Measurements from ENCODE around the gene SPEG. TPM values are rescaled to one million over a fixed set of nuclear protein-coding genes. Genes with fewer than 3 reads are reported as not detected.

The SPEG gene
- total and polyA plus RNA-seq, 2 experiments from 2014 or later = 12.6 to 32.4 TPM

GRCh38 chr2:219493086-219493485, 58.4 kb downstream of the SPEG start:
- Histone ChIP-seq H3K4me2 (no peak overlapping the region), H3K4me1 (ENCODE audit: insufficient read depth) (peaks cover 21% of the 10 kb centered on the region), H3K27ac (ENCODE audit: low read depth) (no peak overlapping the region), H3F3A (replicated peaks; ENCODE audit: low read depth) (peaks cover 15% of the 10 kb centered on the region), H4K20me1 (replicated peaks; ENCODE audit: insufficient read depth) (no peaks in the 10 kb centered on the region), H3K4me3 (no peak overlapping the region), H3K36me3 (ENCODE audit: insufficient read depth) (no peaks in the 10 kb centered on the region), H3K79me2 (replicated peaks; ENCODE audit: insufficient read depth) (no peaks in the 10 kb centered on the region), H3K9me2 (ENCODE audit: insufficient read depth) (no peaks in the 10 kb centered on the region), H3K27me3 (ENCODE audit: insufficient read depth) (peaks cover 53% of the 10 kb centered on the region), H2AFZ (no peak overlapping the region)
- peaks cover 49% of the 10 kb centered on the region for H3K27me3 Mint-ChIP-seq (ENCODE audit: insufficient read depth, low read depth, poor library complexity)
- H3K4me3 Mint-ChIP-seq = no peak overlapping the region; the same call in 2 of the 3 replicates
- no peak for DNase-seq (ENCODE audit: low spot score)
- H3K9me3 Mint-ChIP-seq = no peaks in the 10 kb centered on the region; the same call in 2 of the 3 replicates
- peaks cover 27% of the 10 kb centered on the region for H3K4me1 Mint-ChIP-seq
- H3K36me3 Mint-ChIP-seq (ENCODE audit: low read depth) = no peaks in the 10 kb centered on the region; the same call in 2 of the 3 replicates
- H3K27ac Mint-ChIP-seq = no peak overlapping the region
- no peak for TF ChIP-seq ZNF114 (CRISPR knock-in tag; IDR thresholded peaks at IDR 0.05)
- TF ChIP-seq NANOG (IDR thresholded peaks at IDR 0.05; ENCODE audit: borderline replicate concordance) = no peak
- no peak for TF ChIP-seq ZNF331 (CRISPR knock-in tag; IDR thresholded peaks at IDR 0.05; ENCODE audit: low read depth)
- TF ChIP-seq CTCF (conservative IDR thresholded peaks at IDR 0.05; ENCODE audit: low read depth in 2 of 2) = no peak
- no peak for TF ChIP-seq ETS1 (IDR thresholded peaks at IDR 0.05)
- TF ChIP-seq JUNB (IDR thresholded peaks at IDR 0.05; ENCODE audit: unreplicated experiment) = no peak
- TF ChIP-seq EZH2 (IDR thresholded peaks at IDR 0.05; ENCODE audit: low read depth, unreplicated experiment) = no peak
- no peak for ATAC-seq

- no peak overlapping the region for H3K27ac Mint-ChIP-seq
- peaks cover 51% of the 10 kb centered on the region for H3K27me3 Mint-ChIP-seq (ENCODE audit: insufficient read depth, low read depth, poor library complexity)
These were observed 60.4 kb downstream of the SPEG start for GRCh38 chr2:219494952-219495530.

More at GRCh38 chr2:219494952-219495530, 60.4 kb downstream of the SPEG start:
- Mint-ChIP-seq H3K9me3 (no peaks in the 10 kb centered on the region; the same call in 2 of the 3 replicates), H3K36me3 (ENCODE audit: low read depth) (no peaks in the 10 kb centered on the region; the same call in 2 of the 3 replicates), H3K4me3 (no peak overlapping the region), H3K4me1 (peaks cover 36% of the 10 kb centered on the region)
- no peaks in the 10 kb centered on the region for H4K20me1 ChIP-seq (replicated peaks; ENCODE audit: insufficient read depth)
- peaks cover 52% of the 10 kb centered on the region for H3K27me3 ChIP-seq (ENCODE audit: insufficient read depth)
- H3K9me2 ChIP-seq (ENCODE audit: insufficient read depth) = no peaks in the 10 kb centered on the region
- ATAC-seq = no peak
- H3K4me3 ChIP-seq = no peak overlapping the region
- peaks cover 17% of the 10 kb centered on the region for H3F3A ChIP-seq (replicated peaks; ENCODE audit: low read depth)
- no peaks in the 10 kb centered on the region for H3K36me3 ChIP-seq (ENCODE audit: insufficient read depth)
- H3K27ac ChIP-seq (ENCODE audit: low read depth) = no peak overlapping the region
- H3K4me2 ChIP-seq = peak overlapping the region; percentile 98; the same call in 1 of the 2 replicates
- TF ChIP-seq EZH2 (IDR thresholded peaks at IDR 0.05; ENCODE audit: low read depth, unreplicated experiment) (no peak), STAT1 (IDR thresholded peaks at IDR 0.05; ENCODE audit: unreplicated experiment) (no peak)
- DNase-seq (ENCODE audit: low spot score) = no peak
- peaks cover 28% of the 10 kb centered on the region for H3K4me1 ChIP-seq (ENCODE audit: insufficient read depth)
- H2AFZ ChIP-seq = no peak overlapping the region
- no peaks in the 10 kb centered on the region for H3K79me2 ChIP-seq (replicated peaks; ENCODE audit: insufficient read depth)

All from GM23338 (cell line).